ENCODE measurements around the gene CSGALNACT2.

The CSGALNACT2 gene

DNA sequence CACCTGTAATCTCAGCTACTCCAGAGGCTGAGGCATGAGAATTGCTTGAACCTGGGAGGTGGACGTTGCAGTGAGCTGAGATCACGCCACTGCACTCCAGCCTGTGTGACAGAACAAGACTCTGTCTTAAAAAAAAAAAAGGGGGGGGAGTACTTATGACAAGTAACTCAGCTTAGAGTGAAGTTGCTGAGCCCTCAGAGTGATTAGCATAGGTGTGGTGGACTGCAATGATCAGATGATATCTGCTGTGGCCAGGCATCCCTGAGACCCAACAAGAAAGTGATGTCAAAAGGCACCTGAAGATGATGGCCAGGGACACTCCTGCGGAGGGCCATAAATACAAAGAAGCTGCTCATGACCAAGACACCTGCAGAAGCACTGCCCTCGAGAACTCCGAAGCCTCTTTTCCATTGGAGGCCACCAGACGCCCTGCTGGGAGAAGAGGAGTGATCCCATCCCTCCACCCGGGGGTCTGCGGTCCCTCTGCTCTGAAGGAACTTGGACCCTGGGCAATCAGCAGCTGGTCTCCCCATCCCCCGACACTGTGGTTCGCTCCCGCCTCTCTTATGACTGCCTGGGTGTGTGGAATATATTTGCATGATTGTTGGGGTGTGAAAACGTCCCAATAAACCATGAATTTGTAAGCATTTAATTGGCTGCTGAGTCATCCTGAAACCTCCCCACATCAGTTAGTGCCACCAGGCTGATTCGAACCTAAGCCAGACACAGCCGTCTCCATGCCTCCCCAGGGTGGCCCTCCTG is 82.6 kb downstream of the CSGALNACT2 start:
- Histone ChIP-seq H3K36me3 (ENCODE audit: low read length) (no peaks in the 10 kb centered on the region), H3K79me2 (ENCODE audit: insufficient read depth, low read length) (no peaks in the 10 kb centered on the region), H3K4me2 (ENCODE audit: low read depth, low read length, poor library complexity, severe bottlenecking) (no peak overlapping the region), H3K4me3 (ENCODE audit: insufficient read depth, low read length, poor library complexity, severe bottlenecking) (no peak overlapping the region), H3K27me3 (ENCODE audit: low read length) (no peaks in the 10 kb centered on the region), H3K9ac (ENCODE audit: low read length) (no peak overlapping the region), H3K9me2 (replicated peaks; ENCODE audit: insufficient read depth, low read length) (no peaks in the 10 kb centered on the region), H2AFZ (ENCODE audit: low read depth, low read length, severe bottlenecking) (no peak overlapping the region), H3K9me3 (ENCODE audit: insufficient read depth, low read length) (no peaks in the 10 kb centered on the region), H4K20me1 (ENCODE audit: low read depth, low read length) (no peaks in the 10 kb centered on the region), H3F3A (ENCODE audit: insufficient read depth) (no peaks in the 10 kb centered on the region), H3K27ac (ENCODE audit: low read depth, low read length) (no peak overlapping the region)
- TF ChIP-seq, protein P1, sequence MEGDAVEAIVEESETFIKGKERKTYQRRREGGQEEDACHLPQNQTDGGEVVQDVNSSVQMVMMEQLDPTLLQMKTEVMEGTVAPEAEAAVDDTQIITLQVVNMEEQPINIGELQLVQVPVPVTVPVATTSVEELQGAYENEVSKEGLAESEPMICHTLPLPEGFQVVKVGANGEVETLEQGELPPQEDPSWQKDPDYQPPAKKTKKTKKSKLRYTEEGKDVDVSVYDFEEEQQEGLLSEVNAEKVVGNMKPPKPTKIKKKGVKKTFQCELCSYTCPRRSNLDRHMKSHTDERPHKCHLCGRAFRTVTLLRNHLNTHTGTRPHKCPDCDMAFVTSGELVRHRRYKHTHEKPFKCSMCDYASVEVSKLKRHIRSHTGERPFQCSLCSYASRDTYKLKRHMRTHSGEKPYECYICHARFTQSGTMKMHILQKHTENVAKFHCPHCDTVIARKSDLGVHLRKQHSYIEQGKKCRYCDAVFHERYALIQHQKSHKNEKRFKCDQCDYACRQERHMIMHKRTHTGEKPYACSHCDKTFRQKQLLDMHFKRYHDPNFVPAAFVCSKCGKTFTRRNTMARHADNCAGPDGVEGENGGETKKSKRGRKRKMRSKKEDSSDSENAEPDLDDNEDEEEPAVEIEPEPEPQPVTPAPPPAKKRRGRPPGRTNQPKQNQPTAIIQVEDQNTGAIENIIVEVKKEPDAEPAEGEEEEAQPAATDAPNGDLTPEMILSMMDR (IDR thresholded peaks at IDR 0.05; ENCODE audit: insufficient read depth, low read length, poor library complexity, severe bottlenecking) = no peak
- TF ChIP-seq EZH2phosphoT487 (conservative IDR thresholded peaks at IDR 0.05; ENCODE audit: low read length) = no peak

DNA sequence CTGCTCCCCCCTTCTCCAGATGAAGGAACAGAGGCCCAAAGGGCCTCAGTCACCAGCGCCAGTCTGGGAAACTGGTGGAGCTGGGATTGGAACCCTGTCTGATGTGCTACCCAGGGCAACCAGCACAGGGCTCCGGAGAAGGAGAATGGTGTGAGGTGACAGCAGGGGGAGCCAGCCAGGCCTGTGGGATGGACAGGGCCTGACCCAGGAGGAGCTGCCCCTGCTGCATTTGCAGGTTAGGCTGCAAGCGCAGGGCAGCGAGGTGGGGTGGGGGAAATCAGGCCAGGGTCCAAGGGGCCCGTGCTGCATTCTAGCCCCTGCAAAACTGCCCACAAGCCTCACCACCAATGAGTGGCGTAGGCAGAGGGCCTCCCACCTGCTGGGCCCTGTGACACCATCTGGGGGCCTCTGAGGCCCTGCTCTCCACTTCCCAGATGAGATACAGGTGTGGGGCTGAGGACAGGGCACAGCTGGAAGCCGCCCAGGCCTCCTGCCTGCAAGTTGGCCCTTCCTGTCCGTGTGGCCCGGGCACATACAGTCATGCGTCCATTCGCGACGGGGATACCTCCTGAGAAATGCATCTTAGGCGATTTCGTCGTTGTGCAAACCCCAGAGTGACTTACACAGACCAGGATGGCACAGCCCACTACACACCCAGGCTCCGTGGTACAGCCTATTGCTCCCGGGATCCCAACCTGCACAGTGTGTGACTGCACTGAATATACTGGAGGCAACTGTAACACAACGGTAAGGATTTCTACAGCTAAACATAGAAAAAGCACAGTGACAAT is 83.4 kb downstream of the CSGALNACT2 start:
- Histone ChIP-seq H3K79me2 (ENCODE audit: insufficient read depth, low read length) (no peaks in the 10 kb centered on the region), H3K4me2 (ENCODE audit: low read depth, low read length, poor library complexity, severe bottlenecking) (no peak overlapping the region), H3K27me3 (ENCODE audit: low read length) (no peaks in the 10 kb centered on the region), H3K4me3 (ENCODE audit: insufficient read depth, low read length, poor library complexity, severe bottlenecking) (no peak overlapping the region), H3K9me2 (replicated peaks; ENCODE audit: insufficient read depth, low read length) (no peaks in the 10 kb centered on the region), H3K27ac (ENCODE audit: low read depth, low read length) (no peak overlapping the region), H3F3A (ENCODE audit: insufficient read depth) (no peaks in the 10 kb centered on the region), H3K36me3 (ENCODE audit: low read length) (no peaks in the 10 kb centered on the region), H3K9me3 (ENCODE audit: insufficient read depth, low read length) (no peaks in the 10 kb centered on the region), H2AFZ (ENCODE audit: low read depth, low read length, severe bottlenecking) (no peak overlapping the region), H3K9ac (ENCODE audit: low read length) (no peak overlapping the region), H4K20me1 (ENCODE audit: low read depth, low read length) (no peaks in the 10 kb centered on the region)
- TF ChIP-seq, protein P1 (IDR thresholded peaks at IDR 0.05; ENCODE audit: insufficient read depth, low read length, poor library complexity, severe bottlenecking) = no peak
- TF ChIP-seq EZH2phosphoT487 (conservative IDR thresholded peaks at IDR 0.05; ENCODE audit: low read length) = no peak

DNA sequence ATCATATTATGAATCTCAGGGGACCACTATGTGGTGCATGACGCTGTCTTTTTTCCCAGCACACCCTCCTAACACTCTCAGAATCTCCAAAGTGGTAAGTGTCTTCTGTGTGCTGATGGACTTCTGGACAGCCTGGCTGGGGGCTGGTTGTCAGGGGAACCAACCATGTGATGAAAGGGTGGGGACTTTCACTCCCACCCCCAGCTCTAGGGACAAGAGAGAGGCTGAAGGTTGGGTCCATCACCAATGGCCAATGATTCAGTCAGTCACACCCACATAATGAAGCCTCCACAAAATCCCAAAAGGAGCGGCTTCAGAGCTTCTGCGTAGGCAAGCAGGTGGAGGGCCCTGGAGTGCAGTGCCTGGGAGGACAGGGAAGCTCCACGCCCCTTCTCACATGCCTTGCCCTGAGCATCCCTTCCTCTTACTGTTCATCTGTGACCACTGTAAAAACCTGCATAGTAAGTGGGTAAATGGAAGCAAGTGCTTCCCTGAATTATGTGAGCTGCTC is 84.0 kb downstream of the CSGALNACT2 start:
- H3K9ac ChIP-seq (ENCODE audit: low read length) = no peak overlapping the region
- no peak overlapping the region for H3K4me2 ChIP-seq (ENCODE audit: low read depth, low read length, poor library complexity, severe bottlenecking)

More for the DNA sequence above, 84.0 kb downstream of the CSGALNACT2 start:
- H3K36me3 ChIP-seq (ENCODE audit: low read length) = no peaks in the 10 kb centered on the region
- H3F3A ChIP-seq (ENCODE audit: insufficient read depth) = no peaks in the 10 kb centered on the region
- no peak overlapping the region for H2AFZ ChIP-seq (ENCODE audit: low read depth, low read length, severe bottlenecking)
- H3K4me3 ChIP-seq (ENCODE audit: insufficient read depth, low read length, poor library complexity, severe bottlenecking) = no peak overlapping the region
- no peak overlapping the region for H3K27ac ChIP-seq (ENCODE audit: low read depth, low read length)
- no peaks in the 10 kb centered on the region for H4K20me1 ChIP-seq (ENCODE audit: low read depth, low read length)
- H3K79me2 ChIP-seq (ENCODE audit: insufficient read depth, low read length) = no peaks in the 10 kb centered on the region
- no peaks in the 10 kb centered on the region for H3K27me3 ChIP-seq (ENCODE audit: low read length)
- TF ChIP-seq EZH2phosphoT487 (conservative IDR thresholded peaks at IDR 0.05; ENCODE audit: low read length) = no peak
- TF ChIP-seq, protein P1 (IDR thresholded peaks at IDR 0.05; ENCODE audit: insufficient read depth, low read length, poor library complexity, severe bottlenecking) = no peak
- H3K9me3 ChIP-seq (ENCODE audit: insufficient read depth, low read length) = no peaks in the 10 kb centered on the region
- H3K9me2 ChIP-seq (replicated peaks; ENCODE audit: insufficient read depth, low read length) = no peaks in the 10 kb centered on the region

Measured in SU-DHL-6 (cell line).